Measurements from ENCODE around the gene CDY2A.
"Not testable (repeated sequence)": the region's sequence is repeated elsewhere in the genome, so short reads cannot be mapped to it uniquely, and the experiment has no call there.

- TF ChIP-seq EZH2 (IDR thresholded peaks at IDR 0.05; ENCODE audit: borderline replicate concordance, insufficient read depth, low read length, poor library complexity, severe bottlenecking); EP300 (conservative IDR thresholded peaks at IDR 0.05; ENCODE audit: poor library complexity, severe bottlenecking); MXI1 (conservative IDR thresholded peaks at IDR 0.05; ENCODE audit: poor library complexity, severe bottlenecking): not testable (repeated sequence)
- TF ChIP-seq, protein P1, sequence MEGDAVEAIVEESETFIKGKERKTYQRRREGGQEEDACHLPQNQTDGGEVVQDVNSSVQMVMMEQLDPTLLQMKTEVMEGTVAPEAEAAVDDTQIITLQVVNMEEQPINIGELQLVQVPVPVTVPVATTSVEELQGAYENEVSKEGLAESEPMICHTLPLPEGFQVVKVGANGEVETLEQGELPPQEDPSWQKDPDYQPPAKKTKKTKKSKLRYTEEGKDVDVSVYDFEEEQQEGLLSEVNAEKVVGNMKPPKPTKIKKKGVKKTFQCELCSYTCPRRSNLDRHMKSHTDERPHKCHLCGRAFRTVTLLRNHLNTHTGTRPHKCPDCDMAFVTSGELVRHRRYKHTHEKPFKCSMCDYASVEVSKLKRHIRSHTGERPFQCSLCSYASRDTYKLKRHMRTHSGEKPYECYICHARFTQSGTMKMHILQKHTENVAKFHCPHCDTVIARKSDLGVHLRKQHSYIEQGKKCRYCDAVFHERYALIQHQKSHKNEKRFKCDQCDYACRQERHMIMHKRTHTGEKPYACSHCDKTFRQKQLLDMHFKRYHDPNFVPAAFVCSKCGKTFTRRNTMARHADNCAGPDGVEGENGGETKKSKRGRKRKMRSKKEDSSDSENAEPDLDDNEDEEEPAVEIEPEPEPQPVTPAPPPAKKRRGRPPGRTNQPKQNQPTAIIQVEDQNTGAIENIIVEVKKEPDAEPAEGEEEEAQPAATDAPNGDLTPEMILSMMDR (IDR thresholded peaks at IDR 0.05; ENCODE audit: poor library complexity, severe bottlenecking): not testable (repeated sequence)
- TF ChIP-seq, protein P2, sequence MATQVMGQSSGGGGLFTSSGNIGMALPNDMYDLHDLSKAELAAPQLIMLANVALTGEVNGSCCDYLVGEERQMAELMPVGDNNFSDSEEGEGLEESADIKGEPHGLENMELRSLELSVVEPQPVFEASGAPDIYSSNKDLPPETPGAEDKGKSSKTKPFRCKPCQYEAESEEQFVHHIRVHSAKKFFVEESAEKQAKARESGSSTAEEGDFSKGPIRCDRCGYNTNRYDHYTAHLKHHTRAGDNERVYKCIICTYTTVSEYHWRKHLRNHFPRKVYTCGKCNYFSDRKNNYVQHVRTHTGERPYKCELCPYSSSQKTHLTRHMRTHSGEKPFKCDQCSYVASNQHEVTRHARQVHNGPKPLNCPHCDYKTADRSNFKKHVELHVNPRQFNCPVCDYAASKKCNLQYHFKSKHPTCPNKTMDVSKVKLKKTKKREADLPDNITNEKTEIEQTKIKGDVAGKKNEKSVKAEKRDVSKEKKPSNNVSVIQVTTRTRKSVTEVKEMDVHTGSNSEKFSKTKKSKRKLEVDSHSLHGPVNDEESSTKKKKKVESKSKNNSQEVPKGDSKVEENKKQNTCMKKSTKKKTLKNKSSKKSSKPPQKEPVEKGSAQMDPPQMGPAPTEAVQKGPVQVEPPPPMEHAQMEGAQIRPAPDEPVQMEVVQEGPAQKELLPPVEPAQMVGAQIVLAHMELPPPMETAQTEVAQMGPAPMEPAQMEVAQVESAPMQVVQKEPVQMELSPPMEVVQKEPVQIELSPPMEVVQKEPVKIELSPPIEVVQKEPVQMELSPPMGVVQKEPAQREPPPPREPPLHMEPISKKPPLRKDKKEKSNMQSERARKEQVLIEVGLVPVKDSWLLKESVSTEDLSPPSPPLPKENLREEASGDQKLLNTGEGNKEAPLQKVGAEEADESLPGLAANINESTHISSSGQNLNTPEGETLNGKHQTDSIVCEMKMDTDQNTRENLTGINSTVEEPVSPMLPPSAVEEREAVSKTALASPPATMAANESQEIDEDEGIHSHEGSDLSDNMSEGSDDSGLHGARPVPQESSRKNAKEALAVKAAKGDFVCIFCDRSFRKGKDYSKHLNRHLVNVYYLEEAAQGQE (IDR thresholded peaks at IDR 0.05; ENCODE audit: borderline replicate concordance): not testable (repeated sequence)
Measured at GRCh38 chrY:17997586-17997985, 28.0 kb upstream of the CDY2A start.

All from neural cell (in vitro differentiated cells).